K562 (cell line): Measurements from ENCODE around the gene SHB. TPM values are rescaled to one million over a fixed set of nuclear protein-coding genes. Genes with fewer than 3 reads are reported as not detected.

Source experiments
- ARID3A ChIP-seq: IDR thresholded peaks from 2 replicates; pipeline ENCODE4 v1.6.1; 2012; ENCODE audit warnings: low read depth, low read length, improper control_type of control experiment, borderline replicate concordance
- ASH1L ChIP-seq: fragments of 450-650 bp; IDR thresholded peaks from 2 replicates; pipeline ENCODE4 v1.6.1; 2018; ENCODE audit warnings: borderline replicate concordance, mild to moderate bottlenecking, low read depth; ENCODE audit not compliant: partially characterized antibody
- CSDE1 ChIP-seq, 2 experiments: fragments of 450-650 bp; IDR thresholded peaks; 2 replicates each; pipeline ENCODE4 v1.6.1; 2016; ENCODE audit warnings: mild to moderate bottlenecking in 1 of 2
- ETS2 ChIP-seq: IDR thresholded peaks from 2 replicates; pipeline ENCODE4 v1.6.1; 2016; ENCODE audit warnings: borderline replicate concordance, missing genetic modification characterization, mild to moderate bottlenecking, moderate library complexity, missing compliant biosample characterization; ENCODE audit not compliant: poor library complexity, severe bottlenecking
- EZH2 ChIP-seq: IDR thresholded peaks from 2 replicates; pipeline ENCODE4 v1.6.1; 2012; ENCODE audit warnings: low read depth, mild to moderate bottlenecking, inconsistent platforms, low read length, borderline replicate concordance
- HOXB6 ChIP-seq: fragments of 250-450 bp; sonication (Bioruptor Pico); IDR thresholded peaks from 2 replicates; pipeline ENCODE4 v1.5.1; 2022; ENCODE audit warnings: mild to moderate bottlenecking, borderline replicate concordance
- MLLT1 ChIP-seq, 2 experiments: fragments of 450-650 bp; IDR thresholded peaks; 2 replicates each; pipeline ENCODE4 v1.6.1; 2016
- MLX ChIP-seq, 2 experiments: fragments of 450-650 bp in 1 of 2; sonication (generic) in 1 of 2; formaldehyde crosslinking; conservative IDR thresholded peaks; 2 replicates each; pipeline versions ENCODE4 v1.4.0 to v1.8.1; 2020 to 2022; ENCODE audit warnings: mild to moderate bottlenecking in 1 of 2, missing genetic modification reagents in 1 of 2
- POLR2AphosphoS2 ChIP-seq: IDR thresholded peaks from 2 replicates; pipeline ENCODE4 v1.6.1; 2012; ENCODE audit warnings: low read length, improper control_type of control experiment
- PTRF ChIP-seq: fragments of 450-650 bp; IDR thresholded peaks from 2 replicates; pipeline ENCODE4 v1.6.1; 2016; ENCODE audit warnings: mild to moderate bottlenecking, missing genetic modification characterization, missing compliant biosample characterization
- RAD21 ChIP-seq, 2 experiments: fragments of 250-450 bp in 1 of 2; fragments of 450-650 bp in 1 of 2; sonication (Bioruptor Pico) in 1 of 2; formaldehyde crosslinking in 1 of 2; IDR thresholded peaks in 1 of 2; conservative IDR thresholded peaks in 1 of 2; 2 replicates each; pipeline versions ENCODE4 v1.4.0 to v1.8.0; 2020 to 2022; ENCODE audit warnings: mild to moderate bottlenecking in 2 of 2, moderate library complexity in 1 of 2
- SETDB1 ChIP-seq: IDR thresholded peaks from one replicate; pipeline ENCODE4 v1.6.1; 2012; ENCODE audit warnings: low read length, control low read depth, inconsistent platforms
- SP2 ChIP-seq: IDR thresholded peaks from 2 replicates; pipeline ENCODE4 v1.6.1; 2011; ENCODE audit warnings: mild to moderate bottlenecking, low read depth, low read length, moderate library complexity; ENCODE audit not compliant: poor library complexity, severe bottlenecking; ENCODE audit errors: extremely low read depth
- SRF ChIP-seq, 2 experiments: fragments of 250-450, 450-650 bp in 1 of 2; sonication (Bioruptor Pico) in 1 of 2; sonication (generic) in 1 of 2; formaldehyde crosslinking; IDR thresholded peaks; 2 replicates each; pipeline versions ENCODE4 v1.5.0 to v1.5.1; 2020 to 2022; ENCODE audit warnings: mild to moderate bottlenecking in 1 of 2, missing genetic modification reagents in 1 of 2
- TBP ChIP-seq: optimal IDR thresholded peaks from 2 replicates; pipeline ENCODE3; 2011; ENCODE audit warnings: low read depth, low read length, improper control_type of control experiment
- ZFP1 ChIP-seq: fragments of 450-650 bp; formaldehyde crosslinking; IDR thresholded peaks from 2 replicates; pipeline ENCODE4 v1.4.0; 2020; ENCODE audit warnings: mild to moderate bottlenecking, mixed read lengths
- ZNF174 ChIP-seq: fragments of 250-450 bp; sonication (Bioruptor Pico); IDR thresholded peaks from 2 replicates; pipeline ENCODE4 v1.4.0; 2020; ENCODE audit warnings: mild to moderate bottlenecking
- ZNF217 ChIP-seq: sonication (generic); formaldehyde crosslinking; IDR thresholded peaks from 2 replicates; pipeline ENCODE4 v1.8.0; 2022; ENCODE audit warnings: mild to moderate bottlenecking, missing genetic modification reagents
- ZNF311 ChIP-seq: fragments of 250-450 bp; sonication (Bioruptor Pico); IDR thresholded peaks from 2 replicates; pipeline ENCODE4 v1.4.0; 2020; ENCODE audit warnings: mild to moderate bottlenecking, moderate library complexity
- ZNF75A ChIP-seq: fragments of 450-650 bp; formaldehyde crosslinking; IDR thresholded peaks from 2 replicates; pipeline ENCODE4 v1.4.0; 2020; ENCODE audit warnings: mild to moderate bottlenecking
- polyA plus RNA-seq, 8 experiments: library from polyadenylated mRNA; depleted of rRNA in 4 of 8; stranded (reverse) in 5 of 8; unstranded in 3 of 8; fragments of >200 nt; fragmentation: Nextera tagmentation in 2 of 8; fragmentation: Illumina TruSeq in 1 of 8; extraction: Ambion mirVana in 2 of 8; extraction: Trizol in 1 of 8; gene quantifications; 2 replicates each; pipeline versions ENCODE4 v1.2.1 to v1.2.3, GENCODE V29; 2011 to 2014; ENCODE audit warnings: inconsistent platforms in 1 of 8, missing spikeins in 1 of 8
- total RNA-seq, 7 experiments: library from RNA; depleted of rRNA in 6 of 7; stranded (reverse); fragments of >200 nt in 6 of 7; fragmentation: Illumina TruSeq in 2 of 7; extraction: Trizol in 2 of 7; gene quantifications; 2 replicates each; pipeline versions ENCODE4 v1.2.1 to v1.2.3, GENCODE V29; 2011 to 2021; ENCODE audit warnings: low replicate concordance in 1 of 7
- TF ChIP-seq, protein P1 (sequence below): sonication (generic); formaldehyde crosslinking; IDR thresholded peaks from 2 replicates; pipeline ENCODE4 v1.9.0; 2022; ENCODE audit warnings: mild to moderate bottlenecking, missing genetic modification reagents
- TF ChIP-seq, protein P2 (sequence below): fragments of 250-450 bp; sonication (Bioruptor Pico); IDR thresholded peaks from 2 replicates; pipeline ENCODE4 v1.5.0; 2021

Gene SHB
- total and polyA plus RNA-seq, 9 of the 15 experiments (the other 6 are each of a cell fraction or from before 2014, with no cell fraction given), result 0.78 to 16.0 (median 5.3) TPM

DNA sequence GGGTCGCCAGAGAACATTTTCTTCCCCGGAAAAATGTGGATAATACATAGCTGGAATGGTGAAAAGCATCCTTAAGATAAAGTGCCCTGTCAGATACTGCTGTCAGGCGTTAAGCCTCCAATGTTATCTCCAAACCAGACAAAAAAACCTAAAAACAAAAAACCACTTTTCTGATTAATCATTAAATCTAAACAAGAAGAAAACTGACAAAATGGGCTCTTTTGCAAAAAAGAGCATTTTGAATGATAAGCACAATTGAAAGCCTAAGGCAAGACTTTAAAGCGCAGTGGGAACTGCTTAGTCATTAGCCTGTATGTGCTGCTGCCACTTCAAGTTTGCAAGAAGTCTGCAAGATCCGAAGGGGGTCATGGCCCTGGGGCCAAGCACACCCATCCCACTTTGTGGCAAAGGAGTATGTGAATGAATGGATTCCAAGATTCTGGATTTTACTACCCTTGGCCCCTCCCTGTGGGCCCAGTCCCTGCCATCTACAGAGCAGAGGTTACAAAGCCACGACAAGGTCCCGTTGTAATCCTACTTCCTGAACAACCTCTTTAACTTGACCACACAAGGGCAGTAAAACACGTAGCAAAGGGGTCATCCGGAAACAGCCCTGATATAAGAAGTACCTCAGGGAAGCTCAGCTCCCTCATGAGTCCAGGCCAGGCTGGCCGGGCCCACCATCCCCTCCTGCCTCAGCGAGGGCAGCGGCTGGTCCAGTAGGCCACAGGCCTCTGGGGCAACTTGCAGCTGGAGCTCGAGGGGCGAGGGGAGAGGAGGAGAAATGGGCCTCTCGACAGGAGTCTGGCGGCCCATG is 29.7 kb downstream of the SHB start (continued):
- TF ChIP-seq SETDB1 (no peak), MLLT1 (IDR thresholded peaks at IDR 0.05) (0 out of 4 replicates have a peak, but pooled peaks of 1 of the 2 experiments have one; percentile 9), ZNF217 (no peak), SP2 (no peak), ZFP1 (peak; percentile 49; the same call in 1 of the 2 replicates), ASH1L (no peak), HOXB6 (CRISPR knock-in tag) (no peak), ZNF311 (no peak; the same call in 1 of the 2 replicates), ARID3A (no peak), MLX (CRISPR knock-in tag; conservative IDR thresholded peaks at IDR 0.05) (no peak), PTRF (no peak), ETS2 (no peak), EZH2 (no peak), TBP (peak; percentile 19), ZNF174 (CRISPR knock-in tag) (no peak), CSDE1 (IDR thresholded peaks at IDR 0.05) (no peak), ZNF75A (0 out of 2 replicates have a peak, but pooled peaks have one; percentile 62), RAD21 (CRISPR knock-in tag; conservative IDR thresholded peaks at IDR 0.05 in 1 of 2, IDR thresholded peaks at IDR 0.05 in 1 of 2) (0 out of 4 replicates have a peak, but pooled peaks of 1 of the 2 experiments have one; percentile 11), SRF (CRISPR knock-in tag; IDR thresholded peaks at IDR 0.05) (0 out of 4 replicates have a peak, but pooled peaks of 1 of the 2 experiments have one; percentile 30), POLR2AphosphoS2 (no peak)
- TF ChIP-seq, protein P1, sequence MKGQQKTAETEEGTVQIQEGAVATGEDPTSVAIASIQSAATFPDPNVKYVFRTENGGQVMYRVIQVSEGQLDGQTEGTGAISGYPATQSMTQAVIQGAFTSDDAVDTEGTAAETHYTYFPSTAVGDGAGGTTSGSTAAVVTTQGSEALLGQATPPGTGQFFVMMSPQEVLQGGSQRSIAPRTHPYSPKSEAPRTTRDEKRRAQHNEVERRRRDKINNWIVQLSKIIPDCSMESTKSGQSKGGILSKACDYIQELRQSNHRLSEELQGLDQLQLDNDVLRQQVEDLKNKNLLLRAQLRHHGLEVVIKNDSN, result no peak
- TF ChIP-seq, protein P2, sequence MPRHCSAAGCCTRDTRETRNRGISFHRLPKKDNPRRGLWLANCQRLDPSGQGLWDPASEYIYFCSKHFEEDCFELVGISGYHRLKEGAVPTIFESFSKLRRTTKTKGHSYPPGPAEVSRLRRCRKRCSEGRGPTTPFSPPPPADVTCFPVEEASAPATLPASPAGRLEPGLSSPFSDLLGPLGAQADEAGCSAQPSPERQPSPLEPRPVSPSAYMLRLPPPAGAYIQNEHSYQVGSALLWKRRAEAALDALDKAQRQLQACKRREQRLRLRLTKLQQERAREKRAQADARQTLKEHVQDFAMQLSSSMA, result no peak
